ENCODE measurements around the gene DDX4. TPM values are rescaled to one million over a fixed set of nuclear protein-coding genes. Genes with fewer than 3 reads are reported as not detected.
"Not testable (repeated sequence)": the region's sequence is repeated elsewhere in the genome, so short reads cannot be mapped to it uniquely, and the experiment has no call there.

DDX4 gene
- not detected for total RNA-seq

GRCh38 chr5:55737793-55738192 is at the start of gene DDX4:
Gene DDX4 (plus strand): TSS chr5:55738061. CDS start chr5:55738964, 903 bp downstream.
- no peak for DNase-seq

- peak; percentile 75 for DNase-seq
Measured at GRCh38 chr5:55691265-55692105, 46.4 kb upstream of the DDX4 start.

GRCh38 chr5:55692106-55692417 is 45.8 kb upstream of the DDX4 start:
- DNase-seq: no peak

- DNase-seq: no peak
Measured at GRCh38 chr5:55692509-55692908, 45.4 kb upstream of the DDX4 start.

GRCh38 chr5:55694152-55694830 is 43.6 kb upstream of the DDX4 start:
- no peak for DNase-seq

GRCh38 chr5:55696704-55697103 is 41.2 kb upstream of the DDX4 start:
- DNase-seq: not testable (repeated sequence)

- DNase-seq: no peak
Measured at GRCh38 chr5:55699041-55699688, 38.7 kb upstream of the DDX4 start.

GRCh38 chr5:55700745-55701144 is 37.1 kb upstream of the DDX4 start:
- DNase-seq: no peak

- no peak for DNase-seq
Measured at GRCh38 chr5:55701462-55702103, 36.3 kb upstream of the DDX4 start.

GRCh38 chr5:55702598-55703345 is 35.1 kb upstream of the DDX4 start:
- peak; percentile 30 for DNase-seq

GRCh38 chr5:55706230-55706629 is 31.6 kb upstream of the DDX4 start:
- DNase-seq: no peak

- DNase-seq: no peak
Measured at GRCh38 chr5:55708732-55709131, 29.1 kb upstream of the DDX4 start.

- no peak for DNase-seq
Measured at GRCh38 chr5:55711507-55712022, 26.3 kb upstream of the DDX4 start.

- peak; percentile 93 for DNase-seq
Measured at GRCh38 chr5:55712023-55712859, 25.6 kb upstream of the DDX4 start, which contains the start of gene SLC38A9. Gene SLC38A9 (minus strand): TSS chr5:55712324. CDS start chr5:55697958, 14,366 bp downstream.

GRCh38 chr5:55713871-55714270 is 24.0 kb upstream of the DDX4 start:
- no peak for DNase-seq

GRCh38 chr5:55714339-55714738 is 23.5 kb upstream of the DDX4 start:
- DNase-seq: no peak

- no peak for DNase-seq
Measured at GRCh38 chr5:55714749-55715148, 23.1 kb upstream of the DDX4 start.

- no peak for DNase-seq
Measured at GRCh38 chr5:55715519-55716078, 22.3 kb upstream of the DDX4 start.

- not testable (repeated sequence) for DNase-seq
Measured at GRCh38 chr5:55719026-55719425, 18.8 kb upstream of the DDX4 start.

GRCh38 chr5:55720188-55720703 is 17.6 kb upstream of the DDX4 start:
- DNase-seq: no peak

Measured in skin of body (tissue), 2 donors.